OCI-LY3 (cell line): ENCODE measurements around the gene PYGM.

Experiments used
- H2AFZ ChIP-seq: fragments of 200-600, 300-600 bp; shearing (Covaris generic); 2 replicates; pipeline ENCODE4 v1.6.0; 2014; ENCODE audit warnings: antibody characterized with exemption, low read depth, low read length
- H3K27ac ChIP-seq: fragments of 200-600, 300-600 bp; sonication (generic); 2 replicates; pipeline ENCODE4 v1.5.1; 2014; ENCODE audit warnings: mild to moderate bottlenecking, low read length, moderate library complexity, mixed read lengths
- H3K27me3 ChIP-seq: fragments of 200-600, 300-600 bp; sonication (generic); 2 replicates; pipeline ENCODE4 v1.6.1; 2014; ENCODE audit warnings: low read depth, low read length, mixed read lengths
- H3K36me3 ChIP-seq: fragments of 200-600, 300-600 bp; sonication (generic); replicated peaks from 2 replicates; pipeline ENCODE3; 2014; ENCODE audit warnings: low read depth, low read length, mixed read lengths
- H3K4me1 ChIP-seq: fragments of 300-600, 200-600 bp; sonication (generic); 2 replicates; pipeline ENCODE4 v1.6.1; 2014; ENCODE audit warnings: low read length, mixed read lengths
- H3K4me2 ChIP-seq: fragments of 200-600, 300-600 bp; sonication (generic); 2 replicates; pipeline ENCODE4 v1.6.1; 2014; ENCODE audit warnings: low read length, mixed read lengths
- H3K4me3 ChIP-seq: fragments of 300-600, 200-600 bp; sonication (generic); 2 replicates; pipeline ENCODE4 v1.5.1; 2014; ENCODE audit warnings: antibody characterized with exemption, mild to moderate bottlenecking, low read length, moderate library complexity
- H3K79me2 ChIP-seq: fragments of 300-600, 200-600 bp; shearing (Covaris generic); 2 replicates; pipeline ENCODE4 v1.6.1; 2014; ENCODE audit warnings: mild to moderate bottlenecking, low read length, mixed read lengths
- H3K9ac ChIP-seq: fragments of 300-600, 200-600 bp; shearing (Covaris generic); 2 replicates; pipeline ENCODE4 v1.6.0; 2014; ENCODE audit warnings: mild to moderate bottlenecking, low read length, moderate library complexity
- H3K9me3 ChIP-seq: fragments of 200-600, 300-600 bp; shearing (Covaris generic); 2 replicates; pipeline ENCODE4 v1.6.1; 2014; ENCODE audit warnings: low read length, mixed read lengths; ENCODE audit not compliant: insufficient read depth
- H4K20me1 ChIP-seq: fragments of 200-600, 300-600 bp; sonication (generic); 2 replicates; pipeline ENCODE4 v1.6.1; 2016; ENCODE audit warnings: low read length, mixed read lengths; ENCODE audit not compliant: insufficient read depth
- CTCF ChIP-seq: fragments of 200-600, 300-600 bp; sonication (generic); IDR thresholded peaks from 2 replicates; pipeline ENCODE4 v1.5.1; 2014; ENCODE audit warnings: antibody characterized with exemption, low read length, low read depth
- EZH2phosphoT487 ChIP-seq: fragments of 200-600 bp; shearing (Covaris generic); IDR thresholded peaks from 2 replicates; pipeline ENCODE4 v1.6.1; 2018; ENCODE audit warnings: antibody characterized with exemption, mixed run types, low read depth

The PYGM gene

GRCh38 chr11:64753380-64754123 lies 6.2 kb downstream of the PYGM start:
- H3K79me2 ChIP-seq = no peaks in the 10 kb centered on the region
- no peaks in the 10 kb centered on the region for H3K9me3 ChIP-seq
- peaks cover 18% of the 10 kb centered on the region for H3K4me1 ChIP-seq
- H4K20me1 ChIP-seq = no peaks in the 10 kb centered on the region
- no peak overlapping the region for H2AFZ ChIP-seq
- H3K4me3 ChIP-seq = no peak overlapping the region
- no peak overlapping the region for H3K4me2 ChIP-seq
- peaks cover 3% of the 10 kb centered on the region for H3K36me3 ChIP-seq
- H3K9ac ChIP-seq = no peak overlapping the region
- no peak for TF ChIP-seq CTCF
- TF ChIP-seq EZH2phosphoT487 = no peak
- no peak overlapping the region for H3K27ac ChIP-seq
- H3K27me3 ChIP-seq = no peaks in the 10 kb centered on the region

- Histone ChIP-seq H3K36me3 (peaks cover 3% of the 10 kb centered on the region), H3K79me2 (no peaks in the 10 kb centered on the region), H3K4me2 (no peak overlapping the region), H2AFZ (no peak overlapping the region), H3K4me1 (peaks cover 21% of the 10 kb centered on the region), H3K27me3 (no peaks in the 10 kb centered on the region), H3K9ac (no peak overlapping the region), H4K20me1 (no peaks in the 10 kb centered on the region), H3K4me3 (no peak overlapping the region), H3K27ac (no peak overlapping the region), H3K9me3 (no peaks in the 10 kb centered on the region)
- no peak for TF ChIP-seq CTCF
- no peak for TF ChIP-seq EZH2phosphoT487
These were observed 6.8 kb downstream of the PYGM start for GRCh38 chr11:64753019-64753379.

GRCh38 chr11:64752175-64752970 lies 7.4 kb downstream of the PYGM start:
- H3K27ac ChIP-seq = no peak overlapping the region
- H3K4me3 ChIP-seq = no peak overlapping the region
- H3K36me3 ChIP-seq = peaks cover 3% of the 10 kb centered on the region
- H3K4me1 ChIP-seq = peaks cover 21% of the 10 kb centered on the region
- TF ChIP-seq CTCF (no peak), EZH2phosphoT487 (no peak)
- H3K4me2 ChIP-seq = no peak overlapping the region
- no peaks in the 10 kb centered on the region for H3K9me3 ChIP-seq
- no peaks in the 10 kb centered on the region for H3K79me2 ChIP-seq
- no peak overlapping the region for H2AFZ ChIP-seq
- H3K9ac ChIP-seq = no peak overlapping the region
- no peaks in the 10 kb centered on the region for H4K20me1 ChIP-seq
- H3K27me3 ChIP-seq = no peaks in the 10 kb centered on the region

GRCh38 chr11:64751580-64751979 lies 8.2 kb downstream of the PYGM start:
- Histone ChIP-seq H3K9ac (no peak overlapping the region), H2AFZ (no peak overlapping the region), H3K27me3 (no peaks in the 10 kb centered on the region), H3K4me2 (no peak overlapping the region), H3K36me3 (peaks cover 3% of the 10 kb centered on the region), H3K9me3 (no peaks in the 10 kb centered on the region), H3K27ac (no peak overlapping the region), H4K20me1 (no peaks in the 10 kb centered on the region), H3K4me1 (peaks cover 21% of the 10 kb centered on the region), H3K4me3 (no peak overlapping the region), H3K79me2 (no peaks in the 10 kb centered on the region)
- TF ChIP-seq EZH2phosphoT487 (no peak), CTCF (no peak)
